ENCODE data around the gene COL7A1. TPM values are rescaled to one million over a fixed set of nuclear protein-coding genes. Genes with fewer than 3 reads are reported as not detected.

The COL7A1 gene
- 180 TPM for polyA plus RNA-seq (2013, experiment 1 of 2; ENCODE audit: insufficient read length)
- 132 TPM for polyA plus RNA-seq (2013, experiment 2 of 2; ENCODE audit: insufficient read length)

DNA sequence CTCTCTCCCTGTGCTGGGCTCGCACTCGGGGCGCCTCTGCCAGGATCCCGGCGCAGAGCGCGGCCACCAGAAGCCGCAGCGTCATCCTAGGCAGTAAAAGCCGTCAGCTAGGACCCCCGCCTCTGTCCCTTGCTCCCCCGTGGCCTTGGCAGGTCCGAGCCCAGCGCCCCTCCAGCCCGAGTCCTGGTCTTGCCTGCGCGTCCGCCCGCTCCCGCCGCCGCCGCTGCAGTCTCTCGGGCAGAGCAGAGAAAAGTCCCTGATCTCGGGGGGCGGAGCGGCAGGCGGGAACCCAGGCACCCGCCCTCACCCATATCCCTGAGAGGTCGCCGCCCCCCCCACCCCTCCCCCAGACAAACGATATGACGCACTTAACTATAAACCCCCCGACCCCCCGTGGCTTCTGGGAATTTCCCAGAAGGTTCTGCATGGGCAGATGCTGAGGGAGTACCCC, at the start of gene COL7A1:
COL7A1 (minus strand) TSS at position 255 of the 451 bp plus-strand sequence; CDS start at position 85, 170 bp downstream.
- DNase-seq: no peak

DNA sequence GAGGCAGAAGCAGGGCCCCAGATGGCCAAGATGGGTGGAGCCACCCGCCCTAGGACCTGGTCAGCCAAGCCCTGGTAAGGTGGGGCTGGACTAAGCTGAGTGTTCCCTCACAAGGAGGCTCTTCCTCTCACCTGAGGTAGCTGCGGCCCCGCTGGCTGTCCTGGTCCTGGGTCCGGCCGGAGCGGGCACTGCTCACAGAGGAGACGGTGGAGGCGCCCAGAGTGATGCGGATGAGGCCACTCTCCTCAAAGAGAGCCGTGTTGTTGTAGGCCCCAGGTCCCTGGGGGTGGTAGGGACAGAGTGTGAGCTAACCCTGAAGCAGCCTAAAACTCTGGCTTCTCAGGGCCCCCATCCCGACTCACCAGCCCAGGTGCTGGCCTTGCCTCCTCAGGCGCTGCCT, 47.5 kb upstream of the COL7A1 start:
- no peak for DNase-seq

DNA sequence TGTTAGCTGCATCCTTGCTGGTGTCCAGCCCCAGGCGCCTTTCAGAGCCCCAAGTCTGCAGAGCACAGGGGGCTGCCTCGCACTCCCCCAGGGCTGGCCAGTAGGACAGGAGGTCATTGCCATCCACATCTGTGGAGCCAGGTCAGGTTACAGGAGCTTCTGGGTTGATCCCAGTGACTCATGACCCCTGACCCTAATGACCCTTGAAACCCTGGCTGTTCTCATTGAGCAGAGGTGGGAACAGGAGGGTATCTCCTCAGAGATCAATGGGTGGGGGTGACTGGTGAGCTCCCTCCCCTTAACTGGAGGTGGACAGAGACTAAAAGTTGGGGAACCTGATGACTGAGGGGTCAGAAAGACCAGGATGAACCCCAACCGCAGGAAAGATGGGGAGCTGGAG, 46.3 kb upstream of the COL7A1 start:
- no peak for DNase-seq

DNA sequence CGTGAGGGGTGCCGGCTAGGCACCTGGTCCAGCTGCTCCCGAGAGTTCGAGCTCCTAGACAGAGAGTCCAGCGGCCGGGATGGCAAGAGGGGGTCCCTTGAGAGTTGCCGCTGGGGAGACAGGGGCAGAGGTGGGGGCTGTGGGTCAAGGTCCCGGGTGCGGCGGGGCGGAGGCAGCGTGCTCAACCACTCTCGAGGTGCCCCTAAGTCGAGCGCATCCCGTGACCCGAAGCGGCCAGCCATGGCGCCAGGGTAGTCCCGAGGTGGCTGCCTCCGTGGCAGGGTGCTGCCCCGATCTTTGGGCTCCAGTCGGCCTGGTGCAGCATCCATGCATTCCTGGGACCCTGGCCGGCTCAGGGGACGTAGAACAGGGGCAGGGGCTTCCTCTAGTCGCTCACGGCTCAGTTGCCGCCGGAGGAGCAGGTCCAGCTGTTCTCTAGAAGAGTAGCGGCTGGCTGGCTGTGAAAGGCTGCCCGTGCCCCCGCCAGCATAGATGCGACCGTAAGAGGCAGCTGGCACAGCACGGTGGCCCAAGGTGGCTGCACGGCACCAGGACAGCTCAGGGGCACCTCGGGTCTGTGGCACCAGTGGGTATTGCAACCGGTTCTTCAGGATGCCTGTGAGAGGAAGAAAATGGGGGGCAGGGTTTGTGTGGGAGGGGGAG, 44.9 kb upstream of the COL7A1 start:
- no peak for DNase-seq

- no peak for DNase-seq
Measured at GRCh38 chr3:48637305-48637704, 42.2 kb upstream of the COL7A1 start.

DNA sequence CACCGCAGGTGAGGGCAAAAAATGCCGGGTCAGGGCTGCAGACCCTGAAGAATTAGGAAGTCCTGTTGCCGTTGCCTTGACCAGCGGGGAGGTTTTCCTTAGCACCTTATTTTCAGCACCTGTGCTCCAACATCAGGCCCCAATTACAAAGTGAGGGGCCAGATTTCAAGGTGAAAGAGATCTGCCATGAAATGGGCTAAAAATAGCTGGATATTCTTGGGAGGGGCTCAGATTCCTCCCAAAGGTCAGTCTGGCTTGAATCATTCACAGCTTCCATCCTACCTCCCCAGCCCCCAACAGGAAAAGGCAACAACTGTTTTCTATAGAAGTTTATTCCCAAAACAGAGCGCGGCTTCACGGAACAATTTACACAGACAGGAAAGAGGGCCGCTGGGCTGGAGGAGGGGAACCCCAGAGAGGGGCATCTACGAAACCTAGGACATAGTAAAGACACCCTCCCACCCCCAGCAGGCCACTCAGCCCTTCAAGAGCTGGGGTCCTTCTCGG, 41.1 kb upstream of the COL7A1 start:
- DNase-seq: no peak

DNA sequence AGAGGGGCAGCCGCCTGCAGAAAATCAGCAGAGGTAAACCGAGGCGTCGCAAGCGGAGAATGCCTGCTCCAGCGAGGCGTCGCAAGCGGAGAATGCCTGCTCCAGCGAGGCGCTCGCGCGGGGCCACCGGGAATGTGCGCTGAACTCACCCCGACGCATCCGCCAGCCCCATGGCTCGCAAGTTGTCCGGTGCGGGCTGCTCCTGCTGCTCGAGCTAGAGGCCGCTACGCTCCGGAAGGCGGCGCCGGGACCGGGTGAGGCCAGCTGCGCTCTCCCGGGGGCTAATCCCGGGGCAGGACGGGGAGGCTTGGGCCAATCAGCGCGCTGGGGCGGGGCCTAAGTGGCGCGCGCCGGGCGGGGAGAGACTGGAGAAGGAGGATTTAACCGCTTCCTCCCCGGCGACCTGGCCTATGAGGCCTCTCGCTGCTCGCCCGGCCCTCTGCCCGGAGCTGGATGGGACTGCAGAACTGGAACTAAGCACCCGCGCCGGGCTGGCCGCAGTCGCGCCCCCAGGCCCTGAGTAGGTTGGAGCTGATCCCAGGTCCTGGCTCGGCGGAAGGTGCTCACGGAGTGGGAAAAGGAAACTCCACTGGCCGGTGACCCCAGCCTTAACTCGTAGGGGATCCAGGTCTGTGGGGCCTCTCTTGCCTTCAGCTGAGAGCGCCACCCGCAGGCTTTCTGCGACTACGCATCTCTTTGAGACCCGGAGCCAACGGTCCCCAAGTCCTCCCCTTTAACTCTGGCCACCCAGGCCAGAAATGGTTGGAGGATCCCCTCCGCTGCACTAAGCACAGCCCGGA, 40.3 kb upstream of the COL7A1 start, which contains the start of gene SLC26A6:
SLC26A6 (minus strand) TSS at position 240 of the 800 bp plus-strand sequence; CDS start at position 172, 68 bp downstream.
- DNase-seq: peak; percentile 97

- peak; percentile 75 for DNase-seq
Measured at GRCh38 chr3:48634661-48635221, 39.6 kb upstream of the COL7A1 start.

GRCh38 chr3:48633743-48634142, 38.6 kb upstream of the COL7A1 start:
- DNase-seq: no peak

DNA sequence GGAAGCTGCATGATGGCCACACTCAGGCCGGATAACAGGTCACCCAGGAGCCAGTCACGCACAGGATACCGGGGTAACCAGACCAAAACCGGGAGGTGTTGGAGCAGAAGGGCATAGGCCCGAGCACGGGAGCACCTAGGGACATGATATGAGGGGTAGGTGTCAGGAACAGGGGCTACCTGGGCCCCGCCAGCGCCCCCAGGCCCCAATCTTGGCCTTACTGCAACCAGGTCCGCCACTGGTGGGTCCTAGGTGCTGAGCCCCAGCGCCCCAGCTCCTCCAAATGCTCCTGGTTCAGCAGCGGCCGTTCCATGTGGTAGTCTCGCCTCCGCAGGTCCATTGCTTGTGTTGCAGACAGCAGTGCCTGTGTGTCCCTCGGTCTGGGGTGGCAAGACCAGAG, 38.1 kb upstream of the COL7A1 start:
- DNase-seq: no peak

DNA sequence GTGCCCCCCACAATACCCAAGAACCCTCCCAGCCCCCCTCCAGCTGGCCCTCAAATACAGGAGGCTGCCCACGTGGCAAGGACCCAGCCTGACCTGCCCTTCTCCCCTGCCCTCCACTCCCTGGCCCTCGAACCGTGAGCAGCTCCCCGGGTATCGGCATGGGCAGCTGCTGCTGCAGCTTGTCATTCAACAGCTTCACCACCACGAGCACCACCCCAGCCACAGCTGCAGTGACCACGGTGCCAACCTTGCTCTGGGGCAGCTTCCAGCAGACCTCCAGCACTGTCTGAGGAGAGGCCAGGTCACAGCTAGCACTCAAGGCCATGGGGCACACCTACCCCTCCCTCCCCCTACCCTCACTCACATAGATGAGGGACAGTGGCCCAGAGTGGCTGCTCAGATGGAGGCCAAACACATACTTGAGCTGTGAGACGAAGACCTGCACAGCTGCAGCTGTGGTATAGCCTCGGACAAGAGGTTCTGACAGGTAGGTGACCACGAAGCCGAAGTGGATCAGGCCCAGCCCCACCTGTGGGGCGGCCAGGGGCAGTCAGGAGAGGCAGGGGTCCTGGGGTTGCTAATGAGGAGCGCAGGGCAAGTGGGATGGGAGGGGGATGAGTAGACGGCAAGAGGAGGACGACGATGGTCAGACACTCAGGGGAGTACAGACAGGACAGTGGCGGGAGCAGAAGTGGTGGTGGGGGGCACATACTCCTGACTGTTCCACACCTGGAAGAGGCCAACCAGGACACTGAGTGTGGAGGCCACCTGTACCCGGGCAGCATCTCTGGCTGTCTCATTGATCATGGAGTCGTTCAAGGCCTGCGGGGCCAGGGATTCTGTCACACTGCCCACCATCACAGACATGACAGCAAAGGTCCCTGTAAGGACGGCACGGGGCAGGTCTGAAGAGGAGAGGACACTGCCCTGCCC, 36.7 kb upstream of the COL7A1 start:
- no peak for DNase-seq

- no peak for DNase-seq
Measured at GRCh38 chr3:48630833-48631232, 35.7 kb upstream of the COL7A1 start.

GRCh38 chr3:48630407-48630806, 35.3 kb upstream of the COL7A1 start:
- DNase-seq: no peak

DNA sequence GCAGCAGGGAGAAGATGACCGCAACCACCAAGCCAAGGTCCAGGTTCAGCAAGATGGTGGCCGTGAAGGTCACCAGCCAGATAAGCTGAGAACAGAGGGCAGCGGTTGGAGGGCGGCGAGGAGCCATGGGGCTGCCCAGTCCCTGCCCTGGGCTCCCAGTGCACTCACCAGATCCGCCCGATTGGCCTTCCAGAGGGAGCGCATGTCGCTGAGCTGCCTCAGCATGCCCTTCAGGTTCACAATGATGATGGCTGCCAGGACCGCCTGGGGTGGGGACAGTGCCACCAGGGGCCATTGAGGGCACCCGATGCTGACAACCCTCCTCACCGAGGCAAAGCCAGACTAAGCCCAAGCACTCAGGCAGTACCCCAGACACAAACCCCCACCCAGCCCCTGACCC, 34.8 kb upstream of the COL7A1 start:
- DNase-seq: no peak

DNA sequence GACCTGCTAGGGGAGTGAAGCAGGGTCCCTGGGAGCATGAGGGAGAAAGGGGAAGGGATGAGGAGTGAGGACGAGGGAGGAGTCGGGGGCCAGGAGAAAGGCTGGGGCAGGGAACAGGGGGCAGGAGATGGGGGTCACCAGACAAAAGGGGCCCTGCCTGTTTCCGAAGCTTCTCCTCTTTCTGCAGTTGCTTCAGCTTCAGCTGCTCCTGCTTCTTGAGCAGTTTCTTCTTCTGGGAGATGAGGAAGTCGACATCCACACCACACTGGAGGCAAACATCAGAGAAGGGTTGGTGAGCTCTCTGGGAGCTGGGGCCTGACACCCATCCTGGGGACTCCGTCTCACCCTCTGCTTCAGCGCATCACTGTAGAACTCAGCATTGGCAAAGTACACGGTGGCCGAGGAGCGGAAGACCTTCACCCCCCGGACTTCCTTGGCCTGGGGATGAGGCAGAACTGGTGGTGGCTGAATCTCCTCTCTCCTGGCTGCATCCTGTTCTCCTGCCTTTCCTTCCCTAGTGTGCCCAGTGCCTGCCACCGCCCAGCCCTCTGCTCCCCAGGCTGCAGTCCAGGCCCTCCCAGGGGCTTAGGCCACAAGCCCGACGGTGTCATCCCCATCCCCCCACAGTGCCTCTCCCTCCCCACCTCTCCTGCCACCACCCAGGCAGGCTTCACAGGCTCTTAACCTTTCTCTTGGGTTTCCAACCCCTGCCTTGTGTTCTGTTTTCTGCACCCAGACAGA, 33.3 kb upstream of the COL7A1 start:
- no peak for DNase-seq

GRCh38 chr3:48625600-48625999, 30.5 kb upstream of the COL7A1 start:
- DNase-seq: no peak

DNA sequence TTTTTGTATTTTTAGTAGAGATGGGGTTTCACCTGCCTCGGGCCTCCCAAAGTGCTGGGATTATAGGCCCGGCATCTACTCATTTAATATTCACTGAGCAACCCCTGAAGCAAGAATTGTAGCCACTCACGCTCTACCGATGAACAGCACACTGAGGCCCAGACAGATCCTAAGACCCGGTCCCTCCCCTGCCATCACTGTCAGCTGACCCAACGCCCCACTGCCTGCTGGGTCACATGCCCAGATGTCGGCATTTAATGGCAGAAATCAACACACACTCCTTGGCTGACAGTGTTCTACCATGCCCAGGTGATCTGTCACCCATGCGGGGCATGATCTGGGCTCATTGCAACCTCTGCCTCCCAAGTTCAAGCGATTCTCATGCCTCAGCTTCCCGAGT, 29.6 kb upstream of the COL7A1 start:
- DNase-seq: no peak

DNA sequence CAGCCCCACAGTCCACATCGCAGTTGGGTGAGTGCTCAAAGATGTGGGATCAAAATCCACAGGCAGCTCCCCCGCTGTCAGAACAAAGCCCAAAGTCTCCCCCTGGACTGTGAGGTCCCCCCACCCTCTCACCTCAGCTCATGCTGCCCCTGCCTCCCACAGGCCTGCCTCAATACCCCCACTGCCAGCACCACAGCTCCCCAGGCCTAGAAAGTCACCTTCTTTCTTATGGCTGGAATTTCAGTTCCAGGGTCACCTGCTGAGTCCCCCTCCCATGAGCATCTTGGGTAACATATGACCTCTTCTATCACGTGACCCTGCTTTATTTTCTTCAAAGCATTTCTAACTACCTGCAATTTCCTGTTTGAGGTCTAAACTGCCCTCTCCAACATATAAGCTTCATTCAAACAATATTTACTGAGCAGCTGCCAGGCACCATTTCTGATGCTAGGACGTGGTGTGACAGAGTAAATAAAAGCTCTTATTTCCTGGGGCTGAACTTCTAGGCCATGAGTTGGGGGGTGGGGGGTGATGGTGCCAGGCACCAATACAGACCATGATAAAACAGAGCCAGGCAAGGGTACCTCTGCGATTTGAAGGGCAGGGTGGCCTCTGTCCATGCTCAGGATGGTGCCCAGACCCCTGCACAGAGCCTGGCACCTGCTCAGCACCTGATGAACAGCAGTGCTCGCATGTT, 28.9 kb upstream of the COL7A1 start:
- DNase-seq: no peak

GRCh38 chr3:48621461-48621869, 26.3 kb upstream of the COL7A1 start, which contains the start of gene TMEM89:
TMEM89 (minus strand) TSS chr3:48621769; CDS start chr3:48621756, 13 bp downstream.
- DNase-seq: no peak

Data from fibroblast of skin of back (primary cell).